ENCODE data around the gene LBX1.

The LBX1 gene

GRCh38 chr10:101188942-101189341 is 40.3 kb downstream of the LBX1 start:
- FAIRE-seq (no peak), DNase-seq (ENCODE audit: insufficient read length, low spot score) (no peak)
- no peak for TF ChIP-seq POLR2A (IDR thresholded peaks at IDR 0.05; ENCODE audit: low read depth, low read length)

GRCh38 chr10:101183458-101184183 is 45.6 kb downstream of the LBX1 start:
- DNase-seq (ENCODE audit: insufficient read length, low spot score) (no peak), FAIRE-seq (no peak)
- TF ChIP-seq POLR2A (IDR thresholded peaks at IDR 0.05; ENCODE audit: low read depth, low read length): no peak

DNA sequence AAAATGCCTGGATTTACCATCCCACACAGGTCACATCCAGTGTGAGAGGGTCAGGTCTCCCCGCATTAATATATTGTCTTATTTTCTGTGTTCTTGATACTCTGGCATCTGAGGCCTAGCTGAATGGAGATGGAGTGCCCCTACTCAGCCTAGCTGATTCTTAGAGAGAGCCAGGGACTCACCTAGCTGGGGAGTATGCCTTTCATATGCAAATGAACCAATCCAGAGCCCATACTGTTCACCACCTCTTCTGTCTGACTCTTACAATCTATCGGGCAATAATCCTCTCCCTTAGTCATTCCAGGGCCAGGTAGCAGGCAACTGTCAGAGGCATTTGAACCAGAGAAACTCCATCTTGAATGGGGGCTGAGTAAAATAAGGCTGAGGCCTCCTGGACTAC is 46.3 kb downstream of the LBX1 start:
- FAIRE-seq: no peak
- no peak for TF ChIP-seq POLR2A (IDR thresholded peaks at IDR 0.05; ENCODE audit: low read depth, low read length)
- no peak for DNase-seq (ENCODE audit: insufficient read length, low spot score)
